ENCODE measurements around the gene C22orf31. TPM values are rescaled to one million over a fixed set of nuclear protein-coding genes. Genes with fewer than 3 reads are reported as not detected.

Gene C22orf31
- total RNA-seq, 1 experiment from 2014 or later = not detected

DNA sequence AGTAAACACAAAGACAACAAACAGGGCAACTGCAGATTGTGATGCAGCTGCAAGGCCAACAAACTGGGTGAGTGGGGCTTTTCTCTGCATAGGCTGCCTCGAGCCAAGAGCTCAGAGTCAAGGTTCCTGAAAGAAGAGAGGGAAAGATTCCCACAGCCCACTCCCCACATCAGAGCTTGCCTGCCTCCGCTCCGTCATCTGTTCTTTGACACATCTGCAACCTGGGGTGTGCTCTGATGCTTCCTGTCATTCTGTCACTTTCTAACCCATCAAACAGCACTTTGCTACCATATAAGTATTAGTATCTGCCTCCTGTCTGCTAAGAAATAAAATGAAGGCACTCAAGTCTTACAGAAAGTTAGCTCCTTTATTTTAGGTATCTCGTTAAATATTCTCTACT, 46.9 kb downstream of the C22orf31 start:
- H3K9me3 ChIP-seq (ENCODE audit: low read length) = no peaks in the 10 kb centered on the region
- no peaks in the 10 kb centered on the region for H3K27me3 ChIP-seq (ENCODE audit: low read length)
- no peak overlapping the region for H3K9ac ChIP-seq (ENCODE audit: low read length)
- ATAC-seq (no peak), DNase-seq (no peak)
- H3F3A ChIP-seq (ENCODE audit: low read length, unreplicated experiment) = no peaks in the 10 kb centered on the region
- intact Hi-C loops (cut with micrococcal nuclease) = no loop called here
- no peak overlapping the region for H3K4me3 ChIP-seq (ENCODE audit: low read length)
- no peaks in the 10 kb centered on the region for H4K20me1 ChIP-seq (ENCODE audit: low read length)
- BruUV-seq (replicated peaks) = no TSS peak
- H3K36me3 ChIP-seq (ENCODE audit: low read depth, low read length) = no peaks in the 10 kb centered on the region
- no peaks in the 10 kb centered on the region for H3K79me2 ChIP-seq (ENCODE audit: low read length)
- H3K9me2 ChIP-seq (replicated peaks; ENCODE audit: low read length) = no peaks in the 10 kb centered on the region
- ChIA-PET CTCF (no interaction called here), POLR2A (ENCODE audit: unreplicated experiment) (no interaction called here)
- no peak overlapping the region for H2AFZ ChIP-seq (ENCODE audit: low read length)
- no peaks in the 10 kb centered on the region for H3K4me1 ChIP-seq (ENCODE audit: insufficient read depth, low read length)
- no peak overlapping the region for H3K27ac ChIP-seq (ENCODE audit: low read length)
- no peak overlapping the region for H3K4me2 ChIP-seq (ENCODE audit: low read length)
- no peak for TF ChIP-seq EZH2 (IDR thresholded peaks at IDR 0.05; ENCODE audit: low read length, unreplicated experiment)
- TF ChIP-seq, protein P1, sequence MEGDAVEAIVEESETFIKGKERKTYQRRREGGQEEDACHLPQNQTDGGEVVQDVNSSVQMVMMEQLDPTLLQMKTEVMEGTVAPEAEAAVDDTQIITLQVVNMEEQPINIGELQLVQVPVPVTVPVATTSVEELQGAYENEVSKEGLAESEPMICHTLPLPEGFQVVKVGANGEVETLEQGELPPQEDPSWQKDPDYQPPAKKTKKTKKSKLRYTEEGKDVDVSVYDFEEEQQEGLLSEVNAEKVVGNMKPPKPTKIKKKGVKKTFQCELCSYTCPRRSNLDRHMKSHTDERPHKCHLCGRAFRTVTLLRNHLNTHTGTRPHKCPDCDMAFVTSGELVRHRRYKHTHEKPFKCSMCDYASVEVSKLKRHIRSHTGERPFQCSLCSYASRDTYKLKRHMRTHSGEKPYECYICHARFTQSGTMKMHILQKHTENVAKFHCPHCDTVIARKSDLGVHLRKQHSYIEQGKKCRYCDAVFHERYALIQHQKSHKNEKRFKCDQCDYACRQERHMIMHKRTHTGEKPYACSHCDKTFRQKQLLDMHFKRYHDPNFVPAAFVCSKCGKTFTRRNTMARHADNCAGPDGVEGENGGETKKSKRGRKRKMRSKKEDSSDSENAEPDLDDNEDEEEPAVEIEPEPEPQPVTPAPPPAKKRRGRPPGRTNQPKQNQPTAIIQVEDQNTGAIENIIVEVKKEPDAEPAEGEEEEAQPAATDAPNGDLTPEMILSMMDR (conservative IDR thresholded peaks at IDR 0.05; ENCODE audit: low read depth, low read length) = no peak
- no peak for TF ChIP-seq EZH2phosphoT487 (IDR thresholded peaks at IDR 0.05; ENCODE audit: borderline replicate concordance, low read length)

DNA sequence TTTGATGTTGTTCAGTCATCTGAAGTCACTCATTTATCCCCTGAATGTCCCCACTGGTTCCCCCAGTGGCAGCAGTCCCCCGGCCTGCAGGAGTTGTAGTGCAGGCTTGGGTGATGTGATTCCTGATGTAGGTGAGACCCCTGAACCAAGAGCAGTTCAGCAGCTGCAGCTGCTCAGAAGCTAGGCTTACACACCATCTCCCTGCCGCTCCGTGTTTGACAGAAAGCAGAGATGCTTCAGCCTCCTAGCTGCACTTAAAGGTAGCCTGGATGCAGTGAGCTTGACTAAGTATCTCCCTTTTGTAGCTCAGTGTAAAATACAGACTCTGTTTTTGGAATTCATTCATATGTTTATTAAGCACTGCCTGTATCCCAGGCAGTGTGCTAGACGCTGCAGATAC, 47.3 kb downstream of the C22orf31 start:
- no peaks in the 10 kb centered on the region for H3K79me2 ChIP-seq (ENCODE audit: low read length)
- H4K20me1 ChIP-seq (ENCODE audit: low read length) = no peaks in the 10 kb centered on the region
- BruUV-seq (replicated peaks) = no TSS peak
- no peaks in the 10 kb centered on the region for H3K9me2 ChIP-seq (replicated peaks; ENCODE audit: low read length)
- H3K9ac ChIP-seq (ENCODE audit: low read length) = no peak overlapping the region
- H2AFZ ChIP-seq (ENCODE audit: low read length) = no peak overlapping the region
- H3K4me2 ChIP-seq (ENCODE audit: low read length) = no peak overlapping the region
- no peaks in the 10 kb centered on the region for H3K27me3 ChIP-seq (ENCODE audit: low read length)
- CTCF ChIA-PET = no interaction called here
- intact Hi-C loops (cut with micrococcal nuclease) = no loop called here
- H3F3A ChIP-seq (ENCODE audit: low read length, unreplicated experiment) = no peaks in the 10 kb centered on the region
- H3K27ac ChIP-seq (ENCODE audit: low read length) = no peak overlapping the region
- ATAC-seq (no peak), DNase-seq (no peak)
- no peaks in the 10 kb centered on the region for H3K9me3 ChIP-seq (ENCODE audit: low read length)
- H3K36me3 ChIP-seq (ENCODE audit: low read depth, low read length) = no peaks in the 10 kb centered on the region
- no peaks in the 10 kb centered on the region for H3K4me1 ChIP-seq (ENCODE audit: insufficient read depth, low read length)
- no peak overlapping the region for H3K4me3 ChIP-seq (ENCODE audit: low read length)
- TF ChIP-seq EZH2 (IDR thresholded peaks at IDR 0.05; ENCODE audit: low read length, unreplicated experiment) (no peak), EZH2phosphoT487 (IDR thresholded peaks at IDR 0.05; ENCODE audit: borderline replicate concordance, low read length) (no peak)
- TF ChIP-seq, protein P1 (conservative IDR thresholded peaks at IDR 0.05; ENCODE audit: low read depth, low read length) = no peak
- POLR2A ChIA-PET (ENCODE audit: unreplicated experiment) = no interaction called here

DNA sequence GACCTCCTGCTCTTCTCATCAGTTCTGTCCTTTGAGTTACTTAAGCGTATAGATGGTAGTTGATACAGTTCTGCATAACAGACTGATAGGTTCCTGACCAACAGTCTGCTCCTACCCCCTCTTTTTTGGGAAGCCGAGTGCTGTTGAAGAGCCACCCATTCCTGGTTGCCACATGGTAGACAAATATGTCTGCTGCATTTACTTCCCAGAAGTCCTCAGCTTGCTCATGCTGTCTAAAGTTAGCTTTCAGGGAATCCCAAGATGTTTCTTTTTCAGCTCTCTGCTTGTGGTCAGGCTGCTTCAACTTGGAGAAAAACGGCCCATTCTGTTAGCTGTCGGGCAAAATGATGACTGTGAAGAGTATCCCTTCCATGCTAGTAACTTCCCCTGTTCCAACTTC, 48.7 kb downstream of the C22orf31 start:
- Histone ChIP-seq H3K9me2 (replicated peaks; ENCODE audit: low read length) (no peaks in the 10 kb centered on the region), H4K20me1 (ENCODE audit: low read length) (no peaks in the 10 kb centered on the region), H3F3A (ENCODE audit: low read length, unreplicated experiment) (no peaks in the 10 kb centered on the region), H3K9ac (ENCODE audit: low read length) (no peak overlapping the region), H3K4me1 (ENCODE audit: insufficient read depth, low read length) (no peaks in the 10 kb centered on the region), H3K4me2 (ENCODE audit: low read length) (no peak overlapping the region), H3K9me3 (ENCODE audit: low read length) (no peaks in the 10 kb centered on the region), H3K36me3 (ENCODE audit: low read depth, low read length) (no peaks in the 10 kb centered on the region), H3K79me2 (ENCODE audit: low read length) (no peaks in the 10 kb centered on the region), H3K4me3 (ENCODE audit: low read length) (no peak overlapping the region), H2AFZ (ENCODE audit: low read length) (no peak overlapping the region), H3K27me3 (ENCODE audit: low read length) (no peaks in the 10 kb centered on the region), H3K27ac (ENCODE audit: low read length) (no peak overlapping the region)
- no peak for ATAC-seq
- TF ChIP-seq, protein P1 (conservative IDR thresholded peaks at IDR 0.05; ENCODE audit: low read depth, low read length) = no peak
- TF ChIP-seq EZH2 (IDR thresholded peaks at IDR 0.05; ENCODE audit: low read length, unreplicated experiment) = no peak
- no peak for TF ChIP-seq EZH2phosphoT487 (IDR thresholded peaks at IDR 0.05; ENCODE audit: borderline replicate concordance, low read length)
- intact Hi-C loops (cut with micrococcal nuclease) = no loop called here
- BruUV-seq (replicated peaks) = no TSS peak
- DNase-seq = no peak
- ChIA-PET CTCF (no interaction called here), POLR2A (ENCODE audit: unreplicated experiment) (no interaction called here)
